Transverse colon (tissue), 4 donors: Measurements from ENCODE around the gene DTYMK. TPM values are rescaled to one million over a fixed set of nuclear protein-coding genes. Genes with fewer than 3 reads are reported as not detected.

ENCODE experiments used
- DNase-seq: peaks from one replicate; pipeline ENCODE4 v3.0.0-alpha.2; 2019
- H3K27ac ChIP-seq, 4 donors: fragments of 200-600 bp; sonication (generic); 2 replicates each; pipeline ENCODE4 v1.5.1; 2016 to 2018; ENCODE audit warnings: inconsistent platforms in 4 of 4
- H3K27me3 ChIP-seq: fragments of 200-600 bp; sonication (generic); 2 replicates; pipeline ENCODE4 v1.5.1; 2017; ENCODE audit warnings: inconsistent platforms
- H3K36me3 ChIP-seq, 4 donors: fragments of 200-600 bp; sonication (generic); 2 replicates each; pipeline ENCODE4 v1.5.1; 2017 to 2019; ENCODE audit warnings: inconsistent platforms in 4 of 4
- H3K4me1 ChIP-seq, 4 donors: fragments of 200-600 bp; sonication (generic); 2 replicates each; pipeline ENCODE4 v1.5.1; 2017 to 2020; ENCODE audit warnings: inconsistent platforms in 4 of 4
- H3K4me3 ChIP-seq, 4 donors: fragments of 200-600 bp; sonication (generic); 1 replicate in 1 of 4; 2 replicates in 3 of 4; pipeline versions ENCODE4 v1.5.1 to v1.6.1; 2017 to 2019; ENCODE audit warnings: inconsistent platforms in 4 of 4
- H3K9me3 ChIP-seq, 2 donors: fragments of 200-600 bp; sonication (generic); 2 replicates each; pipeline ENCODE4 v1.5.1; 2017 to 2019; ENCODE audit warnings: inconsistent platforms in 2 of 2
- EP300 ChIP-seq: sonication (generic); formaldehyde crosslinking; IDR thresholded peaks from one replicate; pipeline ENCODE4 v1.6.1; 2017; ENCODE audit warnings: antibody characterized with exemption, low read depth
- POLR2A ChIP-seq: fragments of 450-650 bp; IDR thresholded peaks from one replicate; pipeline ENCODE4 v1.6.1; 2016; ENCODE audit warnings: antibody characterized with exemption, mild to moderate bottlenecking, moderate library complexity
- POLR2AphosphoS5 ChIP-seq, 3 donors: sonication (generic); formaldehyde crosslinking; IDR thresholded peaks; one replicate each; pipeline ENCODE4 v1.6.1; 2016; ENCODE audit warnings: antibody characterized with exemption in 3 of 3
- WGBS, 2 donors: methylation state at CpG; one replicate each; pipeline ENCODE4 v1.1.5; 2018; ENCODE audit warnings: low coverage in 1 of 2; 5-methylcytosine and 5-hydroxymethylcytosine counted together
- in situ Hi-C, 4 donors: fragments of 200-750 bp; cut with MboI; loops; one replicate each; pipeline versions ENCODE4 v1.15.0 to v1.15.1; 2017; ENCODE audit warnings: low sequenced_read_pairs in 3 of 4, low pct_ligation_motif_present in 1 of 4, low pct_unique_long_range_greater_than_20kb in 1 of 4
- intact Hi-C: fragments of 100-400 bp; cut with DNase I; formaldehyde crosslinking; loops from one replicate; pipeline ENCODE4 v1.15.1; 2023; ENCODE audit warnings: low total_unique reads
- total RNA-seq, 4 donors: library from RNA; depleted of rRNA; stranded (reverse); fragments of >200 nt; gene quantifications; one replicate each; pipeline ENCODE4 v1.1.0, GENCODE V29; 2016
- TF ChIP-seq, protein P1 (sequence below), 5 experiments: fragments of 200-600 bp in 3 of 5; fragments of 450-650 bp in 2 of 5; sonication (generic) in 3 of 5; IDR thresholded peaks; 1 replicate in 2 of 5; 2 replicates in 3 of 5; pipeline ENCODE4 v1.5.1; 2016 to 2017; ENCODE audit warnings: antibody characterized with exemption in 5 of 5, inconsistent platforms in 3 of 5, mild to moderate bottlenecking in 2 of 5, moderate library complexity in 1 of 5

Gene DTYMK
- total RNA-seq, 4 donors from 2014 or later: 3.4 to 27.9 (median 11.4) TPM

DNA sequence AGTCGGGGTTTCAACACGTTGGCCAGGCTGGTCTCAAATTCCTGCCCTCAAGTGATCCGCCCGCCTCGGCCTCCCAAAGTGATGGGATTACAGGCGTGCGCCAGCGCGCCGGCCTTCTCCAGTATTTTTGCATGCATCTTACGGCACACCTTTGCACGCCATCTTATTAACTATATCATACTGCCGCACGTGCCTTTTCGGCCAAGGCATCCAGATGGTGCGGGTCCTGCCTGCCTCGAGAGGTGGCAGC lies 14.5 kb upstream of the DTYMK start:
- intact Hi-C loops: no loop called here
- TF ChIP-seq, protein P1, sequence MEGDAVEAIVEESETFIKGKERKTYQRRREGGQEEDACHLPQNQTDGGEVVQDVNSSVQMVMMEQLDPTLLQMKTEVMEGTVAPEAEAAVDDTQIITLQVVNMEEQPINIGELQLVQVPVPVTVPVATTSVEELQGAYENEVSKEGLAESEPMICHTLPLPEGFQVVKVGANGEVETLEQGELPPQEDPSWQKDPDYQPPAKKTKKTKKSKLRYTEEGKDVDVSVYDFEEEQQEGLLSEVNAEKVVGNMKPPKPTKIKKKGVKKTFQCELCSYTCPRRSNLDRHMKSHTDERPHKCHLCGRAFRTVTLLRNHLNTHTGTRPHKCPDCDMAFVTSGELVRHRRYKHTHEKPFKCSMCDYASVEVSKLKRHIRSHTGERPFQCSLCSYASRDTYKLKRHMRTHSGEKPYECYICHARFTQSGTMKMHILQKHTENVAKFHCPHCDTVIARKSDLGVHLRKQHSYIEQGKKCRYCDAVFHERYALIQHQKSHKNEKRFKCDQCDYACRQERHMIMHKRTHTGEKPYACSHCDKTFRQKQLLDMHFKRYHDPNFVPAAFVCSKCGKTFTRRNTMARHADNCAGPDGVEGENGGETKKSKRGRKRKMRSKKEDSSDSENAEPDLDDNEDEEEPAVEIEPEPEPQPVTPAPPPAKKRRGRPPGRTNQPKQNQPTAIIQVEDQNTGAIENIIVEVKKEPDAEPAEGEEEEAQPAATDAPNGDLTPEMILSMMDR (IDR thresholded peaks at IDR 0.05): peak; percentile 38 to 65 (median 39)
- TF ChIP-seq POLR2AphosphoS5 (IDR thresholded peaks at IDR 0.05) (no peak), POLR2A (no peak)
- 5% methylated on average over 14 of the region's 17 CpGs; no CpG with 5 or more reads in 1 of the 2 donors for WGBS, 2 donors
- peaks cover 0 to 8% (median 4%) of the 10 kb centered on the region in 4 donors for H3K36me3 ChIP-seq
- peak overlapping the region; percentile 93 to 98 (median 94) for H3K27ac ChIP-seq
- no peak for DNase-seq
- peak overlapping the region; percentile 69 to 88 (median 85) for H3K4me3 ChIP-seq
- in situ Hi-C loops: no loop called here
- peaks cover 6 to 19% (median 18%) of the 10 kb centered on the region in 4 donors for H3K4me1 ChIP-seq
- H3K9me3 ChIP-seq: no peaks in the 10 kb centered on the region
- no peaks in the 10 kb centered on the region for H3K27me3 ChIP-seq

DNA sequence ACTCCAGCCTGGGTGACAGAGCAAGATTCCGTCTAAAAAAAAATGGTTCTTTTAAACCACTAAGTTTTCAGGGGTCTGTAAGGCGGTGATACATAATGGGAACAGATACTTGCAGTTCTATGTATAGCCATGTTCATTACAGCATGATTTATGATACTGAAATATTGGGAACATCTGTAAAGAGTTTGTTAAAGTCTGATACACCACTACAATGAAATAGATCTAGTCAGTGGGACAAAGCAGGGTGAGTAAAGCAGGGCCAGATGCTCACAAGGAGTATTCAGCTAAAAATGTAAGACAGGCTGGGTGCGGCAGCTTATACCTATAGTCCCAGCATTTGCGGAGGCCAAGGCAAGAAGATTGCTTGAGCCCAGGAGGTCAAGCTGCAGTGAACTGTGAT lies 9.0 kb upstream of the DTYMK start:
- H3K27me3 ChIP-seq: no peaks in the 10 kb centered on the region
- 95 to 100% methylated on average over 2 to 4 of the region's 4 CpGs for WGBS, 2 donors
- peaks cover 0 to 4% (median 1%) of the 10 kb centered on the region in 4 donors for H3K4me1 ChIP-seq
- TF ChIP-seq POLR2A (no peak), EP300 (no peak), POLR2AphosphoS5 (IDR thresholded peaks at IDR 0.05) (no peak)
- TF ChIP-seq, protein P1 (IDR thresholded peaks at IDR 0.05): no peak
- intact Hi-C loops (no loop called here), in situ Hi-C loops (no loop called here)
- H3K27ac ChIP-seq: no peak overlapping the region
- H3K4me3 ChIP-seq: no peak overlapping the region
- H3K36me3 ChIP-seq: peaks cover 0 to 4% (median 0%) of the 10 kb centered on the region in 4 donors
- H3K9me3 ChIP-seq: no peaks in the 10 kb centered on the region
- no peak for DNase-seq

DNA sequence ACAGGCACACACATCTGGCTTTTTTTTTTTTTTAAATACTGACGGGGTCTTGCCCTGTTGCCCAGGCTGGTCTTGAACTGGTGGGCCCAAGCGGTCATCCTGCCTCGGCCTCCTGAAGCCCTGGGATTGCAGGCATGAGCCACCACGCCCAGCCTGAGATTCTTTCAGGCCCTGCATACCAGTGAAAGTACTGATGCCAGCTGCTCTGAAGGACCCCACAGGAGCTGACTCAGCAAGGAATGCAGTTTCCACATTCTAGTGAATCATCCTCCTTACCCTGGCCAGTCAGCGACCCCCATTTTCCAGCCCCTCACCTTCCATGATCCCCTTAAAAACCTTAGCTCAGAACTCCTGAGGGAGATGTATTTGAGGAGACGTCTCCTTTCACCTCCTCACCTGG lies 5.8 kb upstream of the DTYMK start:
- TF ChIP-seq POLR2A (no peak), POLR2AphosphoS5 (IDR thresholded peaks at IDR 0.05) (no peak), EP300 (no peak)
- TF ChIP-seq, protein P1 (IDR thresholded peaks at IDR 0.05): no peak
- Histone ChIP-seq H3K4me1 (peaks cover 6 to 21% (median 16%) of the 10 kb centered on the region in 4 donors), H3K27ac (no peak overlapping the region), H3K27me3 (no peaks in the 10 kb centered on the region), H3K36me3 (peaks cover 0 to 4% (median 0%) of the 10 kb centered on the region in 4 donors), H3K9me3 (no peaks in the 10 kb centered on the region), H3K4me3 (no peak overlapping the region)
- intact Hi-C loops (no loop called here), in situ Hi-C loops (no loop called here)
- DNase-seq: no peak
- WGBS, 2 donors: 93 to 95% methylated on average over 6 of the region's 6 CpGs

DNA sequence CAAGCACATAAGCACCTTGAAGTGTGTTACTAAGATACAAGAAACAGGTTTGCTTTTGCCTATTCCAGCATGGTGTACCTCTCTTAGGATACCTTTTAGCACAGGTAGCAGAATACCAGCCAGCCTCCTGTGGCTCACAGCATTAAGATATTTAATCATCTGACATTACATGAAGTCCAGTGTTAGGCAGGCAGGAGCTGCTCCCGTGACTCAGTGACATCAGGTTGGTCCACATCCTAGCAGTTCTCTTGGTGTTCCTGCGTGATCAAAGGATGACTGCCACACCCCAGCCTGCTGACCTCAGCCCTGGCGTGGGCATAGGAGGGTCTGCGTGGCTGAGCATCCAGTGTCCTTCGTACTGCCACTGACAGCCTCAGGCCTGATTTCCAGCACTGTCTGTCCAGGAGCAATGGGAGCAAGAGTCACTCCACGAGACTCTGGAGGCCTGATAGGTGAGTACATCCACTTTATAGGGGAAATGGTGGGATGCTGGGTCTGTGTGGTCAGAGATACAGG lies 3.6 kb upstream of the DTYMK start:
- in situ Hi-C loops (no loop called here), intact Hi-C loops (no loop called here)
- Histone ChIP-seq H3K9me3 (no peaks in the 10 kb centered on the region), H3K27me3 (no peaks in the 10 kb centered on the region), H3K27ac (no peak overlapping the region), H3K36me3 (peaks cover 0 to 4% (median 0%) of the 10 kb centered on the region in 4 donors), H3K4me3 (no peak overlapping the region), H3K4me1 (peaks cover 13 to 31% (median 20%) of the 10 kb centered on the region in 4 donors)
- TF ChIP-seq, protein P1 (IDR thresholded peaks at IDR 0.05): no peak
- TF ChIP-seq EP300 (no peak), POLR2A (no peak), POLR2AphosphoS5 (IDR thresholded peaks at IDR 0.05) (no peak)
- no peak for DNase-seq
- WGBS, 2 donors: 60 to 92% methylated on average over 1 to 6 of the region's 6 CpGs
